ENCODE measurements around the gene SAFB. TPM values are rescaled to one million over a fixed set of nuclear protein-coding genes. Genes with fewer than 3 reads are reported as not detected.

The SAFB gene
- total RNA-seq, 2 experiments from 2014 or later: 134 to 152 TPM

GRCh38 chr19:5590151-5590864, 32.6 kb upstream of the SAFB start:
- H3K27ac Mint-ChIP-seq: no peak overlapping the region
- CTCF ChIA-PET: no interaction called here
- ATAC-seq (no peak), DNase-seq (no peak)
- H3K9me3 Mint-ChIP-seq (ENCODE audit: low read depth): no peaks in the 10 kb centered on the region
- H3K4me3 Mint-ChIP-seq: no peak overlapping the region
- H3K36me3 Mint-ChIP-seq: peaks cover 47% of the 10 kb centered on the region
- no peaks in the 10 kb centered on the region for H3K27me3 Mint-ChIP-seq
- H3K4me1 Mint-ChIP-seq: peaks cover 6% of the 10 kb centered on the region

GRCh38 chr19:5590865-5591154, 32.1 kb upstream of the SAFB start:
- H3K27me3 Mint-ChIP-seq: no peaks in the 10 kb centered on the region
- CTCF ChIA-PET: no interaction called here
- H3K36me3 Mint-ChIP-seq: peaks cover 50% of the 10 kb centered on the region
- no peak overlapping the region for H3K27ac Mint-ChIP-seq
- H3K4me3 Mint-ChIP-seq: no peak overlapping the region
- DNase-seq (no peak), ATAC-seq (no peak)
- peaks cover 5% of the 10 kb centered on the region for H3K4me1 Mint-ChIP-seq
- H3K9me3 Mint-ChIP-seq (ENCODE audit: low read depth): no peaks in the 10 kb centered on the region

GRCh38 chr19:5591476-5591875, 31.4 kb upstream of the SAFB start:
- H3K4me3 Mint-ChIP-seq: no peak overlapping the region
- no peak for DNase-seq

GRCh38 chr19:5592531-5593342, 30.1 kb upstream of the SAFB start:
- H3K9me3 Mint-ChIP-seq (ENCODE audit: low read depth): no peaks in the 10 kb centered on the region
- CTCF ChIA-PET: interaction anchor here (0.5 kb wide), 1 partner anchor 747 kb away, joined by 3 read pairs; no protein-coding TSS in a partner anchor
- H3K27ac Mint-ChIP-seq: no peak overlapping the region
- H3K27me3 Mint-ChIP-seq: no peaks in the 10 kb centered on the region
- ATAC-seq (no peak), DNase-seq (no peak)
- H3K4me3 Mint-ChIP-seq: no peak overlapping the region
- H3K36me3 Mint-ChIP-seq: peaks cover 54% of the 10 kb centered on the region
- no peaks in the 10 kb centered on the region for H3K4me1 Mint-ChIP-seq

More at GRCh38 chr19:5591476-5591875, 31.4 kb upstream of the SAFB start:
- CTCF ChIA-PET: no interaction called here
- H3K27me3 Mint-ChIP-seq: no peaks in the 10 kb centered on the region
- peaks cover 2% of the 10 kb centered on the region for H3K4me1 Mint-ChIP-seq
- H3K27ac Mint-ChIP-seq: no peak overlapping the region
- H3K36me3 Mint-ChIP-seq: peaks cover 53% of the 10 kb centered on the region
- H3K9me3 Mint-ChIP-seq (ENCODE audit: low read depth): no peaks in the 10 kb centered on the region
- ATAC-seq: no peak

- Mint-ChIP-seq H3K4me3 (no peak overlapping the region), H3K36me3 (peaks cover 51% of the 10 kb centered on the region), H3K9me3 (ENCODE audit: low read depth) (no peaks in the 10 kb centered on the region), H3K27me3 (no peaks in the 10 kb centered on the region), H3K27ac (no peak overlapping the region), H3K4me1 (no peaks in the 10 kb centered on the region)
- DNase-seq: no peak
- CTCF ChIA-PET: interaction anchor here (0.6 kb wide), 1 partner anchor 630 kb away, joined by 4 read pairs; no protein-coding TSS in a partner anchor
- ATAC-seq: no peak
Measured at GRCh38 chr19:5593343-5594255, 29.3 kb upstream of the SAFB start.

GRCh38 chr19:5594521-5594950, 28.3 kb upstream of the SAFB start:
- Mint-ChIP-seq H3K9me3 (ENCODE audit: low read depth) (no peaks in the 10 kb centered on the region), H3K36me3 (peaks cover 55% of the 10 kb centered on the region), H3K27me3 (no peaks in the 10 kb centered on the region), H3K27ac (no peak overlapping the region), H3K4me3 (no peak overlapping the region), H3K4me1 (no peaks in the 10 kb centered on the region)
- no peak for DNase-seq
- CTCF ChIA-PET: interaction anchor here (0.6 kb wide), 1 partner anchor 631 kb away, joined by 4 read pairs; no protein-coding TSS in a partner anchor
- no peak for ATAC-seq

GRCh38 chr19:5595129-5595528, 27.8 kb upstream of the SAFB start:
- CTCF ChIA-PET: no interaction called here
- ATAC-seq (no peak), DNase-seq (no peak)
- H3K27ac Mint-ChIP-seq: no peak overlapping the region
- peaks cover 60% of the 10 kb centered on the region for H3K36me3 Mint-ChIP-seq
- H3K4me3 Mint-ChIP-seq: no peak overlapping the region
- H3K4me1 Mint-ChIP-seq: no peaks in the 10 kb centered on the region
- H3K9me3 Mint-ChIP-seq (ENCODE audit: low read depth): no peaks in the 10 kb centered on the region
- H3K27me3 Mint-ChIP-seq: no peaks in the 10 kb centered on the region

- H3K36me3 Mint-ChIP-seq: peaks cover 64% of the 10 kb centered on the region
- no peaks in the 10 kb centered on the region for H3K27me3 Mint-ChIP-seq
- H3K9me3 Mint-ChIP-seq (ENCODE audit: low read depth): no peaks in the 10 kb centered on the region
- CTCF ChIA-PET: no interaction called here
- H3K4me1 Mint-ChIP-seq: no peaks in the 10 kb centered on the region
- no peak overlapping the region for H3K27ac Mint-ChIP-seq
- ATAC-seq (no peak), DNase-seq (no peak)
- no peak overlapping the region for H3K4me3 Mint-ChIP-seq
Measured at GRCh38 chr19:5595745-5596144, 27.1 kb upstream of the SAFB start.

- no peak overlapping the region for H3K27ac Mint-ChIP-seq
- CTCF ChIA-PET: no interaction called here
Measured at GRCh38 chr19:5600797-5601196, 22.1 kb upstream of the SAFB start.

GRCh38 chr19:5603626-5604025, 19.3 kb upstream of the SAFB start:
- peak overlapping the region; percentile 30 for H3K27ac Mint-ChIP-seq
- H3K4me1 Mint-ChIP-seq: peaks cover 3% of the 10 kb centered on the region
- H3K9me3 Mint-ChIP-seq (ENCODE audit: low read depth): no peaks in the 10 kb centered on the region
- ATAC-seq: no peak
- H3K4me3 Mint-ChIP-seq: no peak overlapping the region
- H3K36me3 Mint-ChIP-seq: peaks cover 70% of the 10 kb centered on the region
- H3K27me3 Mint-ChIP-seq: no peaks in the 10 kb centered on the region
- DNase-seq: no peak
- CTCF ChIA-PET: no interaction called here

More at GRCh38 chr19:5600797-5601196, 22.1 kb upstream of the SAFB start:
- peaks cover 66% of the 10 kb centered on the region for H3K36me3 Mint-ChIP-seq
- no peaks in the 10 kb centered on the region for H3K27me3 Mint-ChIP-seq
- no peaks in the 10 kb centered on the region for H3K4me1 Mint-ChIP-seq
- ATAC-seq (no peak), DNase-seq (no peak)
- H3K4me3 Mint-ChIP-seq: no peak overlapping the region
- H3K9me3 Mint-ChIP-seq (ENCODE audit: low read depth): no peaks in the 10 kb centered on the region

GRCh38 chr19:5605362-5605761, 17.5 kb upstream of the SAFB start:
- H3K27ac Mint-ChIP-seq: no peak overlapping the region
- no peak overlapping the region for H3K4me3 Mint-ChIP-seq
- H3K27me3 Mint-ChIP-seq: no peaks in the 10 kb centered on the region
- no peak for ATAC-seq
- CTCF ChIA-PET: no interaction called here
- no peak for DNase-seq
- peaks cover 68% of the 10 kb centered on the region for H3K36me3 Mint-ChIP-seq
- peaks cover 3% of the 10 kb centered on the region for H3K4me1 Mint-ChIP-seq
- no peaks in the 10 kb centered on the region for H3K9me3 Mint-ChIP-seq (ENCODE audit: low read depth)

- Mint-ChIP-seq H3K4me3 (no peak overlapping the region), H3K27ac (no peak overlapping the region), H3K4me1 (peaks cover 3% of the 10 kb centered on the region), H3K9me3 (ENCODE audit: low read depth) (no peaks in the 10 kb centered on the region), H3K27me3 (no peaks in the 10 kb centered on the region), H3K36me3 (peaks cover 68% of the 10 kb centered on the region)
- CTCF ChIA-PET: no interaction called here
- no peak for DNase-seq
- no peak for ATAC-seq
Measured at GRCh38 chr19:5607318-5608275, 15.3 kb upstream of the SAFB start.
